KMS-11 (cell line): ENCODE results near the gene POFUT1.
"Not testable (repeated sequence)": the region's sequence is repeated elsewhere in the genome, so short reads cannot be mapped to it uniquely, and the experiment has no call there.

Experiments used
- H2AFZ ChIP-seq: fragments of 200-600 bp; sonication (generic); 2 replicates; pipeline ENCODE4 v1.6.1; 2016; ENCODE audit warnings: antibody characterized with exemption, mixed run types, low read depth
- H3K27ac ChIP-seq: fragments of 200-600 bp; sonication (generic); 2 replicates; pipeline ENCODE4 v1.6.1; 2016; ENCODE audit warnings: mild to moderate bottlenecking, mixed run types
- H3K27me3 ChIP-seq: fragments of 200-600 bp; sonication (generic); 2 replicates; pipeline ENCODE4 v1.6.1; 2017; ENCODE audit warnings: mild to moderate bottlenecking, low read depth, mixed run types, moderate library complexity; ENCODE audit not compliant: insufficient read depth
- H3K36me3 ChIP-seq: fragments of 200-600 bp; sonication (generic); 2 replicates; pipeline ENCODE4 v1.6.1; 2017; ENCODE audit warnings: mild to moderate bottlenecking, mixed run types; ENCODE audit not compliant: insufficient read depth
- H3K4me1 ChIP-seq: fragments of 200-600 bp; sonication (generic); 2 replicates; pipeline ENCODE4 v1.6.1; 2016; ENCODE audit warnings: mild to moderate bottlenecking, low read depth, mixed run types; ENCODE audit not compliant: poor library complexity, severe bottlenecking
- H3K4me2 ChIP-seq: fragments of 200-600 bp; sonication (generic); 2 replicates; pipeline ENCODE4 v1.7.0; 2016; ENCODE audit warnings: mild to moderate bottlenecking, mixed run types
- H3K4me3 ChIP-seq: fragments of 200-600 bp; sonication (generic); IDR thresholded peaks from 2 replicates; pipeline ENCODE4 v1.6.1; 2017; ENCODE audit warnings: low read depth, low read length, mixed read lengths; ENCODE audit not compliant: insufficient read depth
- H3K79me2 ChIP-seq: fragments of 200-600 bp; sonication (generic); 2 replicates; pipeline ENCODE4 v1.6.1; 2016; ENCODE audit warnings: low read depth, mixed run types; ENCODE audit not compliant: insufficient read depth
- H3K9ac ChIP-seq: fragments of 200-600 bp; sonication (generic); 2 replicates; pipeline ENCODE4 v1.6.1; 2016; ENCODE audit warnings: mild to moderate bottlenecking, mixed run types
- H4K20me1 ChIP-seq: fragments of 200-600 bp; sonication (generic); 2 replicates; pipeline ENCODE4 v1.6.1; 2016; ENCODE audit warnings: mild to moderate bottlenecking, mixed run types; ENCODE audit not compliant: insufficient read depth
- TF ChIP-seq, protein P1 (sequence below): fragments of 200-600 bp; sonication (generic); conservative IDR thresholded peaks from 2 replicates; pipeline ENCODE4 v1.6.1; 2017; ENCODE audit warnings: low read depth, mild to moderate bottlenecking, antibody characterized with exemption, low read length, moderate library complexity, mixed read lengths

Gene POFUT1

DNA sequence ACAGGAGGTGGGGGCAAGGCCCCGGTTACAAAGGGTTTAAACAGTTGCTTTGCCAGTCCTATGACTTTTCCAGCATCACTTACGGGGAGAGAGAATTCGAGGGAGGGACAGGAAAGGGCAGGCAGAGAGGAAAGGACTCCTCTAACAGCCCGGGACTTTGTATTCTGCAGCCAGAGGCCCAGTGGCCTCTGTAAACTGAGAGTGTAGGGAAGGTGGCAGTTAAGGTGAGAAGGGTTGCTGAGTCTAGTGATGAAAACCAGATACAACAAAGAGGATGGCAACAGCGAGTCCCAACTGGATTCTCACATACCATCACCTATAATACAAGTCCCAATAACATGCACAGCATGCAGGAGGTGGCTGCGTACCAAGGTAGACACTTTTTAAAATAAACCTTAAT, 13.7 kb upstream of the POFUT1 start:
- Histone ChIP-seq H3K27ac (no peak overlapping the region), H3K27me3 (no peaks in the 10 kb centered on the region), H4K20me1 (no peaks in the 10 kb centered on the region), H3K9ac (no peak overlapping the region), H3K4me3 (no peak overlapping the region), H2AFZ (no peak overlapping the region), H3K4me1 (no peaks in the 10 kb centered on the region), H3K79me2 (no peaks in the 10 kb centered on the region), H3K36me3 (no peaks in the 10 kb centered on the region), H3K4me2 (no peak overlapping the region)
- TF ChIP-seq, protein P1, sequence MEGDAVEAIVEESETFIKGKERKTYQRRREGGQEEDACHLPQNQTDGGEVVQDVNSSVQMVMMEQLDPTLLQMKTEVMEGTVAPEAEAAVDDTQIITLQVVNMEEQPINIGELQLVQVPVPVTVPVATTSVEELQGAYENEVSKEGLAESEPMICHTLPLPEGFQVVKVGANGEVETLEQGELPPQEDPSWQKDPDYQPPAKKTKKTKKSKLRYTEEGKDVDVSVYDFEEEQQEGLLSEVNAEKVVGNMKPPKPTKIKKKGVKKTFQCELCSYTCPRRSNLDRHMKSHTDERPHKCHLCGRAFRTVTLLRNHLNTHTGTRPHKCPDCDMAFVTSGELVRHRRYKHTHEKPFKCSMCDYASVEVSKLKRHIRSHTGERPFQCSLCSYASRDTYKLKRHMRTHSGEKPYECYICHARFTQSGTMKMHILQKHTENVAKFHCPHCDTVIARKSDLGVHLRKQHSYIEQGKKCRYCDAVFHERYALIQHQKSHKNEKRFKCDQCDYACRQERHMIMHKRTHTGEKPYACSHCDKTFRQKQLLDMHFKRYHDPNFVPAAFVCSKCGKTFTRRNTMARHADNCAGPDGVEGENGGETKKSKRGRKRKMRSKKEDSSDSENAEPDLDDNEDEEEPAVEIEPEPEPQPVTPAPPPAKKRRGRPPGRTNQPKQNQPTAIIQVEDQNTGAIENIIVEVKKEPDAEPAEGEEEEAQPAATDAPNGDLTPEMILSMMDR, result no peak

DNA sequence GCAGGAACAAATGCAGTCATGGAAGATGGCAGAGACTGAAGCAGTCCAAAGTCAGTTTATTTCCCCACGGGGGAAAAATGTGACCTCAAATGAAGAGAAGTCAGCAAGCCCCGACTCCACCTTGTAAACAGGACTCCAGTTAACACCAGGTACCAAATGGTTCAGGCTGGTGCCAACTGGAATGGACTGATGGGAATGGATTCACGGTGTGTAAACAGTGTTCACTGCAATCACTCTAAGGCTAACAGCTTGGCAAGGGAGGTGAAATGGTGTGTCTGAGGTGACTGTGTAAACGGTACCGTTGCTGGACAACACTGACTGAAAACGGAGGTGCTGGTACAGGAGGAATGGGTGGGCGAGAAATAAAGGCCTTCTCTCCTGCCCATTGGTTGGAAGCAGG, 12.1 kb upstream of the POFUT1 start:
- Histone ChIP-seq H3K36me3 (no peaks in the 10 kb centered on the region; the same call in 1 of the 2 replicates), H3K4me2 (no peak overlapping the region)
- TF ChIP-seq, protein P1, result no peak

DNA sequence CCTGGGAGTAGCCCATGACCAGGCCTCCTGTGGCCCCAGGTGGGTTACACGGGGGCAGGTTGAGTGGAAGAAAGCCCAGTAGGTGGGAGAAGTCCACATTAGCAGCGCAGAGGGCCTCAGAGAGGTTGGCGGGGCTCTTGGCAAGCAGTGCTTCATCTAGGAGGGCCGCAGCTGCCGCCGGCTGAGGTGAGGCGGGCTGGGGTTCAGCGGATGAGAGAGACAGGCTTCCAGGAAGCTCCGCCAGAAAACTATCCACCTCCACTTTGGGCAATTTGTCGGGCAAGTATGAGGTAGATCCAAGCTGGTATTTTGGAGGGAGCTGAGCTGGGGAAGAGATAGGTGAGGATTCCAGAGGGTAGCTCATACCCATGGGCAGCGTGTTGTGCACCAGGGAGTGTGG, 11.1 kb upstream of the POFUT1 start:
- not testable (repeated sequence) for H3K4me2 ChIP-seq, H3K79me2 ChIP-seq, H3K9ac ChIP-seq, H3K36me3 ChIP-seq, H2AFZ ChIP-seq, H4K20me1 ChIP-seq, H3K27me3 ChIP-seq, H3K4me3 ChIP-seq, H3K4me1 ChIP-seq, H3K27ac ChIP-seq

More for the DNA sequence above, 12.1 kb upstream of the POFUT1 start:
- H2AFZ ChIP-seq, result no peak overlapping the region
- H3K4me1 ChIP-seq, result no peaks in the 10 kb centered on the region
- no peak overlapping the region for H3K27ac ChIP-seq
- H3K9ac ChIP-seq, result no peak overlapping the region
- H3K27me3 ChIP-seq, result no peaks in the 10 kb centered on the region
- no peak overlapping the region for H3K4me3 ChIP-seq
- H3K79me2 ChIP-seq, result no peaks in the 10 kb centered on the region
- no peaks in the 10 kb centered on the region for H4K20me1 ChIP-seq

DNA sequence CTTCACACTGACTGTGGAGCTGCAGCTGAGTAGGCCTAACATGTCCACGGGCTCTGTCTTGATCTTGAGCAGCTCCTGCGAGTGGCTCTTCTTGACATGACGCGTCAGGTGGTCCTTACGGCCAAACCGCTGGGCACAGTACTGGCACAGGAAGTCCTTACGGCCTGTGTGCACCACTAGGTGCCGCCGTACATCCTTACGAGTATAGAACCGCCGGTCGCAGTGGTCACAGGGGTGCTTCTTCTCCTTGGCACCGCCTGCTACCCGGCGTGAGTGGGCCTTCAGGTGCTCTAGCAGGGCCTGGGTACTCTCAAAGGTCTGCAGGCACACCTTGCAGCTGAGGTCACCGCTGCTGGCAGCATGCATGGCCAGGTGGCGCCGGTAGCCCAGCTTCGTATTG, 10.5 kb upstream of the POFUT1 start:
- not testable (repeated sequence) for H2AFZ ChIP-seq, H4K20me1 ChIP-seq, H3K9ac ChIP-seq, H3K79me2 ChIP-seq, H3K27me3 ChIP-seq, H3K4me3 ChIP-seq, H3K4me1 ChIP-seq, H3K4me2 ChIP-seq, H3K36me3 ChIP-seq, H3K27ac ChIP-seq

DNA sequence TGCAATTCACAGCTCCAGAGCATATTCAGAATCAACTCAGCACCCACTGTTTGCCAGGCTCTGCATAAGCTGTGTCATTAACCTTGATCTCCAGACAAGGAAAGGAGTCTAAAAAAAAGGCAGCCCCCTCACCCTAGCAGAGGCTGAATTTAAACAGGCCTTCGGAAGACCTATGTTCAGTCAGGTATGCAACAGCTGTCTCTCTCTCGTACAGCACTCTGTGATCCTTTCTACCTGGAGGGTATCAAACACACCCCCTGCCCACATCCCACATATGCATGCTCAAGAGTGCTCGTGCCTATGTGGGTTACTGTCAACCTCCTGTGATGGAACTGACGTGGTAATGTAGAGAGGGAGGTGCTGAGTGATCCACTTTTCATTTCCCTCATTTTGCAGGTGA, 8.7 kb upstream of the POFUT1 start:
- Histone ChIP-seq H4K20me1 (peaks cover 6% of the 10 kb centered on the region; the same call in 1 of the 2 replicates), H3K79me2 (peaks cover 24% of the 10 kb centered on the region; the same call in 1 of the 2 replicates), H3K36me3 (peaks cover 9% of the 10 kb centered on the region; the same call in 1 of the 2 replicates), H3K27me3 (no peaks in the 10 kb centered on the region), H3K4me1 (peaks cover 11% of the 10 kb centered on the region), H3K27ac (no peak overlapping the region), H2AFZ (no peak overlapping the region), H3K4me2 (no peak overlapping the region), H3K9ac (no peak overlapping the region), H3K4me3 (no peak overlapping the region)
- TF ChIP-seq, protein P1, result no peak
